ENCODE measurements around the gene FGF1. TPM values are rescaled to one million over a fixed set of nuclear protein-coding genes. Genes with fewer than 3 reads are reported as not detected.
"Not testable (repeated sequence)": the region's sequence is repeated elsewhere in the genome, so short reads cannot be mapped to it uniquely, and the experiment has no call there.

FGF1 gene
- polyA plus RNA-seq, 10 donors = 5.9 to 10.5 (median 9.1) TPM

DNA sequence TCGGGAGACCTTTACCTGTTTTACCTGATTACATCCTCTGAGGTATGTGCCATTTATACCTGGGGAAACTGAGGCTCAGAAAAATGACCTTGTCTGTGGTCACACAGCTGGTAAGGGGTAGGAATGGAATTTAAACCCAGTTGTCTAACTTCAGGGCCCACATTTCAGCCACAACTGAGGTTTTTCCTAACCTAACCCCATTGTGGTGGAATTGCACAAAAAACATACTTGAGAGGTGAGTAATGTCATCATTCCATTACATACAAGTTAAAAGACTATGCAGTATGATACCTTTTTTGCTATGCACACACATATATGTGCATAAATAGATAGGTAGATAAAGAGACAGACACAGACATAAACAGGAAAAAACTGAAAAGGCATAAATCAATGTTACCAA is 14.1 kb downstream of the FGF1 start:
- DNase-seq = no peak

DNA sequence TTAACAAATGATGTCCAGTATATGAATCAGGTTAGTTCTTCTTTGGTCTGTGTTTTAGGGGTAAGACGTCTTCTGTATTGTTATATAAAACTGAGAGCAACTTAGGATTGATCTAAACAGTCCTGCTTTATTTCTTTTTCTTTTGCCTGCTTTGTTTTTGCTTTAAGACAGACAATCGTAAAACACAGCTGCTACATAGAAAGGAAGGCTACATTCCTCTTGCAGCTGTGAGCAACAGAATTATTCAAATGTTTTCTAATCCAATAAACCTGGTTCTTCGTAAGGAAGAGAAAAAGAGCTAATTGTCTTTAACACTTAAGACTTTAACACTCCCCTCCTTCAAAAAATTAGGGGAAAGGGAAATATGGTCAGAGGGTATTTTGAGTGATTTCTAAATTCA is 14.6 kb downstream of the FGF1 start:
- DNase-seq = no peak

DNA sequence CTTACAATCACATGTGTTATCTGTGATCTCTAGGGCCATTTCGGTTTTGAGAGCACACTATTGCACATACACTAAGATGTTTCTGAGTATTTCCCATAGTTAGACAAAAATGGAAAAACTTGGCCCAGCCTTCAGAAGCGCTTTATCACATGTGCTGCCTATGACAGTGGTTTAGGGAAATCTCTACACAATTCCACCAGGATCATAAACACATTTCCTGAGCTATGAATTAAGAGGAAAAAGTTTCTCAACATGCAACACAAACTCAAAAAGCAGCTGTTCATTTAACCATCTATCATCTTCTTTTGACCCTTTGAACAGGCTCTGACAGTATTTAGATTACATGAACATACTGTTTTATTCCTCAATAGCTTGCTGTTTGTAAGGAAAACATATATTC is 15.1 kb downstream of the FGF1 start:
- DNase-seq = peak; percentile 77 to 92 (median 79)

DNA sequence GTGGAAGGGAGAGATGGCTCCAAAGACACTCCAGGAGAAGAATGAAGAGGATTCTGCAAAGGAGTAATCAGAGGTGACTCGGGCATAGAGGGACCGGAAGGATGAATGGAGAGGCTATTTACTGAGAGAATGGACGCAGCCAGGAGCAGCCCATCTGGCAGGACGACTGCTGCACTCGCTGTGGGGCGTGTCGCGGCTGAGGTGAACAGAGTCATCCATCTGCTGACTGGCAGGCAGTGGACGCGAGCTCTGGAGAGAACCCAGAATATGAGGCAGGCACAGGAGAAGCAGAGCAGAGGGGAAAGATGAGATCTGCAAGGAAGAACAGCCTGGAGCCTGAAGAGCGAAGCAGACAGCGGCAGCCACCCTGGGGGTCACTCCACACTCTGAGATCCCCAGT is 16.4 kb downstream of the FGF1 start:
- DNase-seq = no peak

DNA sequence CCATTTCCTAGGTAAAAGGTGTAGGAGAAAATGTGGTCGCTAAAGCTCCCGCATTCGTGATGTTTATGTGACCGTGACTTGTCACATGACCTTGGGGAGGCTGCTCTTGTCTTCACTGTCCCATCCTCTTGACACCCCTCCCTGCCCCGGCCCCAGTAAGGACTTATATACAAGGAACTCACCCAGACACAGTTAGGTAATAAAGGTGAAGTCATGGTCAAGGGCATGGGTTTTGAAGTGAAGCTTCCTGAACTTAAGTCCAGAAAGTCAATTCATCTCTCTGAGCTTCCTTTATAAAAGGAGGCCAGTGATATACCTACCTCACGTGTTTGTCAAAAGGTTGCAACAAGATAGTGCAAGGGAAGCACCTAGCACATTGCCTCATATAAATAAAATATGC is 17.6 kb downstream of the FGF1 start:
- no peak for DNase-seq

DNA sequence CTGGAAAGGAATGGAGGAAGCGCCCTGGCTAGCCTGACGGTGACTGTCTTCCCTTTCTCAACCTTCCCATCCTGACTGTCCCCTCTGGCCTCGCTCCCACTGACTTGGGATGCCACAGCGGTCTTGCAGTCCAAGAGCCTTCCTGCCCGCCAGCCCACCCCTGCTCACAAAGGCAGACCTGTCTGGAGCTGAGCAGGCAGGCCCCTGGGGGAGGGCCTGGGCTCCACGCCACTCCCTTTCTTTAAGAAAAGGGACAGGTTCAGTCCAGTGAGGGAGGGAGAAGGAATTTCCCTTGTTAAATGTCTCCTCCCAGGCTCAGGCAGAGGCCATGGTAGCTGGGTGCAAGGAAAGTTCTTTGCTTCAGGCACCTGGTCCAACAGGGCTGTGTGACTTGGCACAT is 18.1 kb downstream of the FGF1 start:
- no peak for DNase-seq

DNA sequence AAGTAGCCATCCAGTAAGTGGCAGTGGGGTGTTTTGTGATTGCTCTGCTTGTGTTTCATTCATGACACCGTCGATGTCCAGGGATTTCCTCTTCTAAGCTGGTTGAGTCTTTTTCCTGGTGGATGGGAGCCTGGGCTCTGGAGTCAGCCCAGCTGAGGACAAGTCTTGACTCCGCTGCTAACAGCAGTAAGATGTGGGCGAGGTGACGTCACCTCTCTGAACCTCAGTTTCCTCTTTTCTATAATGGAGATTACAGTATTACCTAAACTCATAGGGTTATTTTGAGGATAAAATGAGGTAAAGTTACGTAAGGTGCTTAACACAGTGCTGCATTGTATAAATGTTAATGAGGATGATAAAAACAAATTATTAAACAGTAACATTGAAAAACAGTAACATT is 21.3 kb downstream of the FGF1 start:
- DNase-seq = no peak

DNA sequence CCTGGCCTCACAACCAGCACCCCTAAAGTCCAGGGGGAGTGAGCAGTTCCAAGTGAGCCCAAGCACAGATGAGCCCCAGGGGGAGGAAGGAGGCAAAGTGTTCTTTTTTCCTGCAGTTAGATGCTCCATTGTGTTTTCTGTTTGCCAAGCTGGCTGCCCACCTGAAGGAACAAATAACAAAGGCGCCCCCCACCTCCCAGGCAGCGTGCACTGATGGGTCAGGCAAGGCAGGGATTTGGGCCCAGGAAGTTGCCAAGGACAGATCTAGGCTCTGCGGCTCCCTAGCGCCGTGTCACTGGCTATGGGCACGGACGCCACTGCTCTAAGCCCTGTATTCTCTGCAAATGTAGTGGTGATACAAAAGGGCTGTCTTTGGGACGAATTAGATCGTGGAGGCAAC is 21.8 kb downstream of the FGF1 start:
- DNase-seq = no peak

DNA sequence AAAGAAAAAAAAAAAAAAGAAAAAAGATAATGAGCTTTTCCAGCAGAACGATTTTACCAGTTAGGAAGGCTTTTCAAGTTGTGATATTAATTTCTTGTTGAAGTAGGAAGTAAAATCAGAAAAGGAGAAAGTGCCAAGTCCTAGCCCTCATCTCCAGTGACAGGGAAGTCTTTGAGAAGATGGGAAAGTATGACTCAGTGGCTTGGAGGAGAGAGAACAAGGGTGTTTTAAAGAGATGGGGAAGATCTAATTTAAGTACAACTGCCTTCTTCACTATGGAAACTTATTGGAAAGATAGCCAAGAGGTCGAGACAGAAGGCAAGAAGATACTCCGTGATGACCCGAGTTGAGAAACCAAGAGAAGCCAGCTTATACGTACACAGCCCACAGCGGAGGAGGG is 22.6 kb downstream of the FGF1 start:
- DNase-seq = no peak

DNA sequence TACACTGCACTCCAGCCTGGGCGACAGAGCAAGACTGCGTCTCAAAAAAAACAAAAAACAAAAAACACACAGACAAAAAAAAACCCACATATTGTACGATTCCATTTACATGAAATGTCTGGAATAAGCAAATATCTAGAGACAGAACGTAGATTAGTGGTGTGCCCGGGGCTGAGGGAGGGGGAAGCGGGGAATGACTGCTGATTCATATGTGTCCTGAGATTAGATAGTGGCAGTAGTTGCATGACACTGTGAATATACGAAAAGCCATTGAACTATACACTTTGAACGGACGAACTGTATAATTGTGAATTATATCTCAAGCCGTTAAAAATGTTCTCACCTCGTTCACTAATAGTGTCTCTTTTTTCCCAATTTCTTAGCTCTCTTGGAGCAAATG is 23.9 kb downstream of the FGF1 start:
- DNase-seq = no peak

DNA sequence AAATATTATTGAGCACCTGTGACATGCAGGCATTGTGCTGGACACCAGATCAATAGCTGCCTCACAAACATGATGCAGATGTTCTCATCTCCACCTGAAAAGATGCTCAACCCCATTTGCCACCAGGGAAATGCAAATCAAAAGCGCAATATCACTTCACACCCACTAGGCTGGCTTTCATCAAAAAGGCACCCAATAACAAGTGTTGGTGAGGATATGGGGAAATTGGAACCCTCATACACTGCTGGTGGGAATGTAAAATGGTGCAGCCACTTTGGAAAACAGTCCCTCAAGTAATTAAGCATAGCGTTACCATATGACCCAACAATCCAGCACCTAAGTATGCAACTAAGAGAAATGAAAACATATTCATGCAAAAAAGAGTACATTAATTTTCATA is 24.7 kb downstream of the FGF1 start:
- no peak for DNase-seq

DNA sequence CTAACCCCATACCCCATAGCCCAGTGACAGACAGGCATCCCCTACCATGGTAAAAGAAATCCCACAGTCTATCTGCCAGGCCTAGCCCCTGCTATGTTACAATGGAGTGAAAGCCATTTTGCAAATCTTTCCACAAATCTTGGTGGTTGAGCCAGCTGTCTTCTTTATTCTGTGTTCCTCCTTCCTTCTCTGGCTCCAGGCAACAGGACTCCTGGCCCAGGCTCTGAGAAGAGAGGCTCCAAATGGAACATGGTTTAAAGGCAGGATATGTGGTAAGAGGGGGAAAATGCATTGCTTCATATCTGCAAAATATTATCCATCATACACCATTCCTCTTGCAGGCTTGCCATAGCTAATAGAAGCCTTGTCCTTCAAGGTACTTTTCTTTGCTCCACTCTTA is 25.2 kb downstream of the FGF1 start:
- DNase-seq = peak in 1 of 3 donors; percentile 25

DNA sequence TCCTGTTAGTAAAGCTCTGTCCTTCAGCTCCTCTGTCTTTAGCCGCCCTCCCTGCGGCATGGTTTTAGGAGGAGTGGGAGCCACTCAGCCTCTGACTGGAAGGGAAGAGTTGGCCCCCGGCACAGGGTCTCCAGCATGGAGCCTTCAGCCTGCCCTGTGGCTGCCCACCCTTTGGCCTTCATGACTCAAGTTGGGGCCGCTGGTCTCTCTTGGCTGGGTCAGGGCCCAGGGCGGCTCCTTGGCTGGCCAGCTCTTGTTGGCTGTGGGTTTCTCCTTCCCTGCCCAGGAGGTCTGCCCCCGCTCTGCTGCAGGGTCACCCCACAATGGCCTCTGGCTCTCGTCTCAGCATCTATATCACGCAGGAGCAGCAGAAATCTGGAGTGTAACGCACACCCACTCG is 25.7 kb downstream of the FGF1 start:
- no peak for DNase-seq

DNA sequence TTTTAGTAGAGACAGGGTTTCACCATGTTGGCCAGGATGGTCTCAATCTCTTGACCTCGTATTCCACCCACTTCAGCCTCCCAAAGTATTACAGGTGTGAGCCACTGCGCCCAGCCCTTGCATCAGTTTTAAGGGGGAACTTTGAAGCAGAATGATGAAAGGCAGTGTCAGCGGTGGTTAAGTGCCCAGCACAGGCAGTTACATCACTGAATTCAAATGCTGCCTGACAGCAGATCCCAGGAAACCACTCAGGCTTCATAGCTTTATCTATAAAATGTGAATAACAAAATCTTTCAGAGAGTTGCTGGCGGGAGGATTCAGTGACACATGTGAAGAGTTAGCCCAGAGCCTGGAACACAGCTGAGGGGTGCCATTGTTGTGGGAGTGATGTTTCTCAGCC is 26.5 kb downstream of the FGF1 start:
- DNase-seq = no peak

DNA sequence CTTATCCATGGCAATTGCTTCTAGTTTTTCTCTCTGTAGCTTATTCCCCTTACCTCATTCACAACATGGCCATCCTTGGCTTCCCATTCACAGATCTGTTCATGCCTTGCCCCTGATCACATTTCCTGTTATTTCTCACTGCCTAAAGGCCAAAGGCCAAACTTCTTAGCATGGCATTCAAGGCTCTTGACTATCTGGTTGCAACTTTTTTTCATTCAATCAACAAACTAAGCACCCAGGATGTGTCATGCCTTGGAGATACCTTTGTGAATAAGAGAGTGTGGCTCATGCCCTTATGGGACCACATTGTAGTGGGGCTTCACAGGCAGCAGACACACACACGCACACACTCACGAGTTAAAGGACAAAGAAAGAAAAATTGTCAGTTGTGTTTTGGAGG is 27.6 kb downstream of the FGF1 start:
- no peak for DNase-seq

DNA sequence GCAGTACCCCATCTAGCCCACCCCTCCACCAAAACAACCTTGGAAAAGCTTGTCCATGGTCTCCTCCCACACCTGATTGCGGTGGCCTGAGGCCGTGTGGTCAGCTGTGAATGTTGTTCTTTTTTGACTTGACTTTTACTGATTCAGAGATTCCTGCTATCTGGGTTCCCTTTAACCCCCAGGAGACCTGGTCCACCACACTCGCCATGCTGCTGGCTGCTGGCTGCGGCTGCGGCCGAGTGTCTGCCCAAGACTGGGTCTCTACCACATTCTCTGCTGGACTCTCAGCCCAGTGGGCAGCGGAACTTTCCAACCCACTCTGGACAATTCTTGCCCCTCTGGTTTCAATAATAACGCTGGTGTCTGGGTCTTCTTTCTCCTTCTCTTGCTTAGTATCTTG is 28.4 kb downstream of the FGF1 start:
- DNase-seq = no peak

DNA sequence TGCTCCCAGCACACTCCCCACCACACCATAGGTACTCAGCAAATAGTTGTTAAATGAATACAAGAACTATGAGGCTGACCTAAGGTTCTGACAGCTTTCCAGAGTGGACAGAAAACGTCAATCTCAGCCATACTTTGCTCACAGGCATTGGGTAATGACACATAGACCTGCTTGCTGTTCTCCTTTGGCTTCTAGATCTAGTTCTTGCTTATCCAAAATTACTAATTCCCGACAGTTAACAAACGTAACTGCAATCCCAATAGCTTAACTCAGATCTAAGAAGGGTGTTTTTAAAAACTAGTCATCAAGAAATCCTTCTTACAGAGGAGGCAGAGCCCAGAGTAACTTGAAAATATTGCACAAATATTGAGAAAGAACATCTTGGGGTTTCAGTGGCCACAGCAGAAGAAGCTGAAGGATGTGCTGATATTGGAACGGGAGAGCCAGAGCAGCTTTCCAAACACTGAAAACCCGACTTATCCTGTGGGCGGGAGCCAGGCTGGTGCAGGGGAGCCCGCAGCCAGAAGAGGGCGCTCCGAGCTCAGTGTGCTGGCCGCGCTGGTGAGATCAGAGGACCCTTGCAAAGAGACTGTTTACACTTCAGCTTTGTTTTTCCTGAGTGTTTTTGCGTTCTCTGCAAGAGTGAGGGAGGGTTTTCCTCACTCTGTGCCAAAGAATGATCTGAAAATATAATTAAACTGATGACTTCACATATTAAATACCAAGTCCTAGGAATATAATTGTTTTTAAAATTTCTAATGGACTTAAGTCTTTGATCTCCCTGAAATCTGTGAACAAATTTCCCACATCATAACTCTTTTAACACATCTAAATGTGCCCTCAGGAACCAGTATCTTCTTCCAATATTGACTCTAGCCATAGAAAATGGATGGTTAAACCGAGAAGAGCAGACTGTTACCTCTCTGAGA is 30.3 kb downstream of the FGF1 start:
- DNase-seq = peak; percentile 85 to 96 (median 92)

DNA sequence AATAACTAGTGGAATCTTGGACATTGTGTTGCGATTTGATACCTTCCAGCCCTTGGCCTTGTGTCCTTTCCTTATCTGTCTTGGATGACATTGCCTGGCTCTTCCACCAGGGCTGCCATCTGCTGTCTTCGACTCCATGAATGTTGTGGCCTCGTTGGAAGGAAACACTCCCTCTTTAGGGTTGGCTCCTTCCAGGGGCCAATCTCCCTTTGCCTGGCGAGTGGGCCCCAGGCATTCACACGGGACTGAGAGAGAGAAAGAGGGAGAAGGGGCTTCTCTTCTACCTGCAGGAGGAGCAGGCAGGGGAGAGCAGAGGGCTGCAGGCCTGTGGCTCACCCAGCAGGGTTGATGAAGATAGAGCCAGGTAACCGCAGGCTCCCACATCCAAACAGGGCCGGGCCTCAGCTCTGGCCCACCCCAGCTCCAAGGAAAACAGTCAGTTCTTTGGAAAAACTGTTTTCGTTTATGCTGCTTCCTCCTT is 31.3 kb downstream of the FGF1 start:
- DNase-seq = no peak

DNA sequence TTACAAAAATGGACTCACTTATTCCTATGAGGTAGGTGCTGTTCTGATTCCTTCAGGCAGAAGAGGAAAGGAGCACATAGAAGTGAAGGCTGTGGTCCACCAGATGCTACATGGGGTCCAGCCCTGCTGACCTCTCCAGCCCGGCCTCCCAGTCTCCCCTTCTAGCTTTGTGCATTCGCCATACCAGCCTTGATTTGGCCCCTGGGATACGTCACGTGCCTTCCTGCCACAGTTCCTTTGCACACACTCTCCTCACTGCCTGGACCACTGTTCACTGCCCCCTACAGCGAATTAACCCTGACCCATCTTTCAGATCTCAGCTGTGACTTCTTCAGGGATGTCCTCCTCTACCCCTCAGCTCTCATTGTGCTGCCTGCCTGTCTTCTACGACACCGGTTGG is 32.6 kb downstream of the FGF1 start:
- no peak for DNase-seq

DNA sequence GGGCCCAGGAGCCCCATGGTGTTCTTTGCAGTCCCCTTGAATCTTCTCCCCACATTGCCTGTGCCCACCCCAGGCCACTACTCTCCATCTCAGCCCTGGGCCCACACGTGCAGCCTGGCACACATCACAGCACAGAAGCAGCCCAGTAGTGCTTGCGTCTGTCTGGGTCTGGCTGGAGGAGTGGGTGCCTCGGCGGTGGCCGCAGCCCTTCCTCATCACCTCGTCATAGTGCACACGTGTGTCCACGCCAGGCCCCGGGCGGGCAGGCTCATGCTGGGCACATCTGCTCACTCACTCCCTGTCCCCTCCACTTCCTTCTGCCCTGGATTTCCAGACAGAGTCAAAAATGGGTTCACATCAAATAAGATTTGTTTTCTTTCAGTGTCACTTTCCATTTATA is 33.3 kb downstream of the FGF1 start:
- DNase-seq = no peak

DNA sequence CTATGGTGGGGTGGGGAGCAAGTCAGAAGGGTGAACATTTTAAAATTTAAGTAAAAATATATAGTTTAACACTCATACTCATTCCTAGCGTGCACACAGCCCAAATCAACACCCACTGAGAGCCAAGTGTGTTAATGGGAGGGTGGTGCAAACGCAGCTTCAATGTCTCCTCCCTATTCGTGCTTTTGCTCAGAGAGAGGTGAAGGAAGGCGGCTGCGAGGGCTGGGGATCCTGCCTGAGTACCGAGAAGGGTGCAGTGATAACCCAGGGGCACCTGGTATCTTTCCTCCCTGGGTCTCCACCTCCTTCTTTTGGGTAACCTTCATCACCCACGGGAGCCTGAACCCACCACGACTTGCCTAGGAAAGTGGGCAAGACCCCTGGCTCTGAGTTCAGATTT is 35.0 kb downstream of the FGF1 start:
- DNase-seq = no peak

DNA sequence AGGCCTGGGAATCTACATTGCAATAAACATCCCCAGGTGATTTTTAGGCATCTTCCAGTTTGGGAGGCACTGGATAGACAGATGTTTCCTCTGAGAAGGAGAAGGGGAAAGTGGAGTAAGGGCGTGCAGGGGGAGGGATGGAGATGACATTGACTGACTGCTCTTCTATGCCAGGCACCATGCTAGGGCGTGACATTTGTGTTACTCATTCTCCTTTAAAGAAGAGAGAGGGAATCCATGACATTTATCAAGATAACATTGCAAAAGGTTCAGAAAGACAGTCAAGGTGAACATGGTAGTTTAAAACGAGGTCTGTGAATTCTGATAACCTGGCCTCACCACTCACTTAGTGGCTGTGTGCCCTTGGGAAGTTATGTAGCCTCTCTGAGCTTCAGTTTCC is 35.8 kb downstream of the FGF1 start:
- no peak for DNase-seq

DNA sequence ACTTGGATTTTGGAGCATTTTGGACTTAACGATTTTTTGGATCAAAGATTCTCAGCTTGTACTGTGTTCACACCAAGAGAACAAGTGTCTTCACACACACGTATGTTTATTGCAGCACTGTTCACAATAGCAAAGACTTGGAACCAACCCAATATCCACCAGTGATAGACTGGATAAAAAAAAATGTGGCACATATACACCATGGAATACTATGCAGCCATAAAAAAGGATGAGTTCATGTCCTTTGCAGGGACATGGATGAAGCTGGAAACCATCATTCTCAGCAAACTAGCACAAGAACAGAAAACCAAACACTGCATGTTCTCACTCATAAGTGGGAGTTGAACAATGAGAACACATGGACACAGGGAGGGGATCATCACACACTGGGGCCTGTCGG is 37.8 kb downstream of the FGF1 start:
- DNase-seq = not testable (repeated sequence)

DNA sequence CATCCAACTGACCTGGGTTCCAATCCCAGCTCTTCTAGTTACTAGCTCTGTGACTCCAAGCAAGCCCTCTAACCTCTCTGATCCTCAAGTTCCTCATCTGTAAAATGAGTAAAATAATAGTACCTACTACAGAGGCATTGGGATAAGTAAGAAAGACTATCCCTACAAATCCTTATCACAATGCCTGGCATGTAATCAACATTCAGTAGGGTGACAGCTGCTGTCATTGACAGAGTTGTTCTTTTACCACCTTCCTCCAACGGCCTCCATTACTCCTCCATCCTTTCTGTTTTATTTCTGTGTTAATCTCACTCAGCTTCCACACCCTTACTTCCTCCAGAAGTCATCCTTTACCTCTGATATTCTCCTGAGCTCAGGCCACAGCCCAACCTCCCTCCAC is 40.4 kb downstream of the FGF1 start:
- DNase-seq = no peak

All from muscle of back (tissue), 11 donors.